ENCODE data around the gene ANKRD33. TPM values are rescaled to one million over a fixed set of nuclear protein-coding genes. Genes with fewer than 3 reads are reported as not detected.

The ANKRD33 gene
- total RNA-seq, 1 donor from 2014 or later, result not detected

DNA sequence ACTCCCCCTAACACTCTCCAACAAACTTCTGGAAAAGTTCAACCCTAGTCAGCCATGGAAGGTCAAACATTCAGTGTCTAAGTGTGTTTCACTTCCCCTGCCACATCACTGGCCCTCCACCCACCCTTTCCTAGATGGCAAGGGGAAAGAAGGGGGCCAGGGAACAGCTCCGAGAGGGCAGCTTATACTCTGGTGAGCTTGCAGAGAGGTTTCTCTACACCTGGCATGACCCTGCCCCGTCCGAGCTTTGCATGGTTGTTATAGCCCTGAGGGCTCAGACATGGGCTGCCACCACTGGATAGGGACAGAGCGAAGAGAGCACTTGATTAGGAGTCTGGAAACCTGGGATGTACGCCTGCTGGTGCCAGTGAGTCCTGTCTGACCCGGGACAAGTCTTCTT lies 23.4 kb downstream of the ANKRD33 start:
- no peak for FAIRE-seq
- DNase-seq (ENCODE audit: low read depth), result no peak
- peaks cover 24% of the 10 kb centered on the region for H3K27me3 ChIP-seq (ENCODE audit: control insufficient read depth, insufficient read depth, low read length)

DNA sequence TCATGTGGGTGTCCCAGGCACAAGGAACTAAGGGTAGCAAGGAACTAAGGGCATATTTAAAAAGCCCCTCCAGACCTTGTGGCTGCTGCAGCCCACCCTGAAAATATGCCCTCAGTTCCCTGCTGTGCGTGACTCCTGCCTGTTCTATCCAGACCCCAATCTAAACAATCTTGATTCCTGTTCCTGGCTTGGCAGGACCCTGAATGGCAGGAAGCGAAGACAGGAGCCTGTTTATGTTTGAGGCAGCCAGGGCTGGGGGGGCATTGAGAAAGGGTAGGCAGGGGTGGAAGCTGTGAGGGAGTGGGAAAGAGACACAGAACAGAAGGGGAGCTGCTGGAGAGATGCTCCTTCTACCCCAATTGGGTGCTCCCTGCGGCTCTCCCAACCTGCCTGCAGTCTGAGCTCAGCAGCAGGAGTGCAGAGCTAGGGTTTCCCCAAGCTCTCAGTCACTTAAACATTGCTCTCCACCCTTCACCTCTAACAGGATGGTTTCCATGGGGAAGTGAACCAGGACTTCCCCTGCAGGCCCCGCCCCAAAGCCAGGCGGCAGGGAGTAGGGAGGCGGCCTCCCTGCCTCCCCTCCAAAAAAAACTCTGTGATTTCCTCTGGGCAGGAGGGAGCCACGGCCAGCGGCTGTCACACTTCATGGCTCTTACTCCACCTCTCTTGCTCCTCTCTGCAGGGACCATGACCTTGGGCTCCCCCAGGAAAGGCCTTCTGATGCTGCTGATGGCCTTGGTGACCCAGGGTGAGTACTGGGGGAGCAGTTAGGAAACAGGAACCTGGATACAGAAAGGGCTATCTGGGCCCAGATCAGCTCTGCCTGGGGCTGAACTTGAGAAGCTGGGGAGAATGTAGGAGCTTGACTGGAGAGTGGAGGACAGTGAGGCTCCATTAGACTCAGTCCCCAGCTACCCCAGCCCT lies 24.1 kb downstream of the ANKRD33 start:
- FAIRE-seq (no peak), DNase-seq (ENCODE audit: low read depth) (no peak)
- peaks cover 24% of the 10 kb centered on the region for H3K27me3 ChIP-seq (ENCODE audit: control insufficient read depth, insufficient read depth, low read length)
- H3K4me3 ChIP-seq (ENCODE audit: low read depth, low read length), result no peak overlapping the region
- H3K36me3 ChIP-seq (ENCODE audit: control insufficient read depth, insufficient read depth, low read length), result no peaks in the 10 kb centered on the region
- TF ChIP-seq, protein P1, sequence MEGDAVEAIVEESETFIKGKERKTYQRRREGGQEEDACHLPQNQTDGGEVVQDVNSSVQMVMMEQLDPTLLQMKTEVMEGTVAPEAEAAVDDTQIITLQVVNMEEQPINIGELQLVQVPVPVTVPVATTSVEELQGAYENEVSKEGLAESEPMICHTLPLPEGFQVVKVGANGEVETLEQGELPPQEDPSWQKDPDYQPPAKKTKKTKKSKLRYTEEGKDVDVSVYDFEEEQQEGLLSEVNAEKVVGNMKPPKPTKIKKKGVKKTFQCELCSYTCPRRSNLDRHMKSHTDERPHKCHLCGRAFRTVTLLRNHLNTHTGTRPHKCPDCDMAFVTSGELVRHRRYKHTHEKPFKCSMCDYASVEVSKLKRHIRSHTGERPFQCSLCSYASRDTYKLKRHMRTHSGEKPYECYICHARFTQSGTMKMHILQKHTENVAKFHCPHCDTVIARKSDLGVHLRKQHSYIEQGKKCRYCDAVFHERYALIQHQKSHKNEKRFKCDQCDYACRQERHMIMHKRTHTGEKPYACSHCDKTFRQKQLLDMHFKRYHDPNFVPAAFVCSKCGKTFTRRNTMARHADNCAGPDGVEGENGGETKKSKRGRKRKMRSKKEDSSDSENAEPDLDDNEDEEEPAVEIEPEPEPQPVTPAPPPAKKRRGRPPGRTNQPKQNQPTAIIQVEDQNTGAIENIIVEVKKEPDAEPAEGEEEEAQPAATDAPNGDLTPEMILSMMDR (IDR thresholded peaks at IDR 0.05; ENCODE audit: insufficient read depth, low read length, severe bottlenecking), result no peak

More for the DNA sequence above, 23.4 kb downstream of the ANKRD33 start:
- no peaks in the 10 kb centered on the region for H3K36me3 ChIP-seq (ENCODE audit: control insufficient read depth, insufficient read depth, low read length)
- TF ChIP-seq, protein P1 (IDR thresholded peaks at IDR 0.05; ENCODE audit: insufficient read depth, low read length, severe bottlenecking), result no peak
- no peak overlapping the region for H3K4me3 ChIP-seq (ENCODE audit: low read depth, low read length)

DNA sequence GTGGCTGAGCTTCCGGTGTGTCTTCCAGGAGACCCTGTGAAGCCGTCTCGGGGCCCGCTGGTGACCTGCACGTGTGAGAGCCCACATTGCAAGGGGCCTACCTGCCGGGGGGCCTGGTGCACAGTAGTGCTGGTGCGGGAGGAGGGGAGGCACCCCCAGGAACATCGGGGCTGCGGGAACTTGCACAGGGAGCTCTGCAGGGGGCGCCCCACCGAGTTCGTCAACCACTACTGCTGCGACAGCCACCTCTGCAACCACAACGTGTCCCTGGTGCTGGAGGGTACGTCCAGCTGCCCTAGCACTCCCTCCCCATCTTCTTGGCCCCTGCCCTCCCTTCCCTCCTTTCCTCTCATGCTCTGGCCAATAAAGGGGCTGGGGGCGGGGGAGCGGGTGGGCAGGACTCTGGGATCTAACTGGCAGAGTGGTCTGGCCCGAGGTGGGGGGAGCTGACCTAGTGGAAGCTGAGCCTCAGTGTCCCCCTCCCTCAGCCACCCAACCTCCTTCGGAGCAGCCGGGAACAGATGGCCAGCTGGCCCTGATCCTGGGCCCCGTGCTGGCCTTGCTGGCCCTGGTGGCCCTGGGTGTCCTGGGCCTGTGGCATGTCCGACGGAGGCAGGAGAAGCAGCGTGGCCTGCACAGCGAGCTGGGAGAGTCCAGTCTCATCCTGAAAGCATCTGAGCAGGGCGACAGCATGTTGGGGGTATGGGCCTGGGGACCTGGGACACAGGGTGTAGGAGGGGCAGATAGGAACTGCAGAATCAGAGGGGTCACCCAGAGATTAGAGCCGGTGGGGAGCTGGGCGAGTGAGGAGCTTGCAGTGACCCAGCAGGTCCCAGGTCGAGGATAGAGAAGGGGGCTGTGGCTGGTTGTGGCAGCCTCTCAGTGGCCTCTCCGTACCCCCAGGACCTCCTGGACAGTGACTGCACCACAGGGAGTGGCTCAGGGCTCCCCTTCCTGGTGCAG lies 25.4 kb downstream of the ANKRD33 start:
- DNase-seq (ENCODE audit: low read depth) (no peak), FAIRE-seq (no peak)
- TF ChIP-seq, protein P1 (IDR thresholded peaks at IDR 0.05; ENCODE audit: insufficient read depth, low read length, severe bottlenecking), result no peak
- Histone ChIP-seq H3K36me3 (ENCODE audit: control insufficient read depth, insufficient read depth, low read length) (no peaks in the 10 kb centered on the region), H3K4me3 (ENCODE audit: low read depth, low read length) (no peak overlapping the region), H3K27me3 (ENCODE audit: control insufficient read depth, insufficient read depth, low read length) (peaks cover 14% of the 10 kb centered on the region)

DNA sequence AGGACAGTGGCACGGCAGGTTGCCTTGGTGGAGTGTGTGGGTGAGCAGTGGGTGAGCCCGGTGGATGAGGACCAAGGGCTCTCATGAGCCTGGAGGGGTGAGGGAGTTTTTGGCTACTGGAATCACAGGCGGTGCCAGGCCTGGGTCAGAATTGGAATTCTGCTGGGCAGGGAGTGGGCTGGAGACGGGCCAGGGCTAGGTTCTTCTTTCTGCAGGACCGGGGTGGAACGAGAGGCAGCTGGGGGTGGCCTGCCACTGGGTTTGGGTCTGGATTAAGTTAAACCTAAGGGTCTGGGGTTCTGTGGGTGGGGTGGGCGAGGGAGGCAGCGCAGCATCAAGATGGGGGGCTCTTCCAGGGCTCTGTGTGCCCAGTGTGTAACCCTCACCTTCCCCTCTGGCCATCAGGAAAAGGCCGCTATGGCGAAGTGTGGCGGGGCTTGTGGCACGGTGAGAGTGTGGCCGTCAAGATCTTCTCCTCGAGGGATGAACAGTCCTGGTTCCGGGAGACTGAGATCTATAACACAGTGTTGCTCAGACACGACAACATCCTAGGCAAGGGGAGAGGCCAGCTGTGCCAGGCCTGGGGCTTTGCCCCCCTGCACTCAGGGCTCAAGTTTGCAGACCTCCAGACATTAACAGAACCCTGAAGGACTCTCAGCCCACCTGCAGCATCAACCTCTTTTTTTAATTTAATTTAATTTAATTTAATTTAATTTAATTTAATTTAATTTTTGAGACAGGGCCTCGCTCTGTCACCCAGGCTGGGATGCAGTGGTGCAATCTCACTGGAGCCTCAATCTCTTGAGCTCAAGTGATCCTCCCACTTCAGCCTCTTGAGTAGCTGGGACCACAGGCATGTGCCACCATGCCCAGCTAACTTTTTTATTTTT lies 26.4 kb downstream of the ANKRD33 start:
- Histone ChIP-seq H3K36me3 (ENCODE audit: control insufficient read depth, insufficient read depth, low read length) (no peaks in the 10 kb centered on the region), H3K27me3 (ENCODE audit: control insufficient read depth, insufficient read depth, low read length) (peaks cover 8% of the 10 kb centered on the region), H3K4me3 (ENCODE audit: low read depth, low read length) (no peak overlapping the region)
- TF ChIP-seq, protein P1 (IDR thresholded peaks at IDR 0.05; ENCODE audit: insufficient read depth, low read length, severe bottlenecking), result no peak
- FAIRE-seq, result no peak
- no peak for DNase-seq (ENCODE audit: low read depth)

DNA sequence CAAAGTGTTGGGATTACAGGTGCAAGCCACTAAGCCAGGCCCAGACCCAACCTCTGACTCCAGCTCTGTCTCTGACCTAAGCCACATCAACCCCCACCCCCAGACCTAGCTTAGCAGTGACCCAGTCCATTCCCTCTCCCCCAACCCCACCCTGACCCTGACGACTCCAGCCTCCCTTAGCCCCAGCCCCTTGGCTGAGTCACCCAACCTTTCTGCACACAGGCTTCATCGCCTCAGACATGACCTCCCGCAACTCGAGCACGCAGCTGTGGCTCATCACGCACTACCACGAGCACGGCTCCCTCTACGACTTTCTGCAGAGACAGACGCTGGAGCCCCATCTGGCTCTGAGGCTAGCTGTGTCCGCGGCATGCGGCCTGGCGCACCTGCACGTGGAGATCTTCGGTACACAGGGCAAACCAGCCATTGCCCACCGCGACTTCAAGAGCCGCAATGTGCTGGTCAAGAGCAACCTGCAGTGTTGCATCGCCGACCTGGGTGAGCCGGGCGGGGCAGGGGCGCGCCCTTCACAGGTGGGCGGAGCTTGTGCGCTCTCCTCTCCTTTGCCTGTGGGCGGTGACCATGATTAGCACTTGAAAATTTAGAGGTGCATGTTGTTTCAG lies 27.2 kb downstream of the ANKRD33 start:
- DNase-seq (ENCODE audit: low read depth) (no peak), FAIRE-seq (no peak)
- TF ChIP-seq, protein P1 (IDR thresholded peaks at IDR 0.05; ENCODE audit: insufficient read depth, low read length, severe bottlenecking), result no peak
- Histone ChIP-seq H3K36me3 (ENCODE audit: control insufficient read depth, insufficient read depth, low read length) (no peaks in the 10 kb centered on the region), H3K4me3 (ENCODE audit: low read depth, low read length) (no peak overlapping the region), H3K27me3 (ENCODE audit: control insufficient read depth, insufficient read depth, low read length) (peaks cover 8% of the 10 kb centered on the region)

Data from bronchial epithelial cell (primary cell).